Activated CD8-positive, alpha-beta memory T cell treated with anti-CD3 and anti-CD28 coated beads, Interleukin-2, amount 50 U/mL, for 24 hours (primary cell): ENCODE results near the gene GORASP1.

Experiments
- DNase-seq: peaks from one replicate; pipeline ENCODE4 v3.0.0-alpha.2; 2020; ENCODE audit errors: extremely low read depth

GORASP1 gene

DNA sequence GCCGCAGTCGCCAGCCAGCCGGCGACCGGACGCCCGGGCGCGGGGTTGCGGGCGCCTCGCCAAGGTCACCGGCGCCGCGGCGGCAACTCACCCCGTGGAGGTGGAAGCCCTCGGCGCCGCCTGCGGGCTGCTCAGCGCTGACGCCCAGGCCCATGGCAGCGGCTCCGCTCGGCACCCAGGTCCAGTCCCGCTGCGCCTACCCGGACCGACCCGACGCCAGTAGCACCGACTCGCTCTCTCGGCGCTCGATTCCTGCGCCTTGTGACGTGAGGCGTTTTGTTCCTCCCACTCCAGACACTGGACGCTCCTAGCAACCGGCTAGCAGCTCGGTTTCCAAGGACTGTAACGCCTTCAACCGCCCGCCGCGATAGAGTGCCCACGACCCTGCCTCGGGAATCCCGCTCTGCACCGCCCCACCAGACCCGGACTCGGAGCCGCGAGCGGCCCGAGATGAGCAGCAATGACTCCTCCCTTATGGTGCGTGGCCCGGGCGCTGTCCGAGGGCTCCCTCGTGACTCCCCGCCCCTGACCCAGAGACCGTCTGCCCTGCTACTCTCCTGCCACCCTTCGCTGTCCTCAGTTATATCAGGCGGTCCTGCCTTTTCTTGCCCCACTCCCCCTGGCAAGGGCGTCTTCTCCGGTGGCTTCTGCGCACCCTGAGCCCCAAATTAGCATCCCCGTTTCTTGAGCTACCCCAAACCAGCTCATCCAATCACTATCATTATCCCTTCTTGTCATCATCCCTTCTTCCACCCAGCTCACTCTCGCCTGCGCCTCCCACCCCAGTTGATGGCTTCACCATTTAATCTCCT lies at the start of gene GORASP1, which contains the start of gene TTC21A:
Gene GORASP1 (minus strand): TSS at position 240 of the 812 bp plus-strand sequence. CDS start 86 bp downstream, at position 154.
Gene TTC21A (plus strand): TSS at position 293 of the 812 bp plus-strand sequence. CDS start 158 bp downstream, at position 451.
- DNase-seq = no peak

- DNase-seq = no peak
Observed at GRCh38 chr3:39156421-39156820, 49.0 kb upstream of the GORASP1 start.

GRCh38 chr3:39154280-39155021 lies 47.0 kb upstream of the GORASP1 start:
- DNase-seq = no peak

GRCh38 chr3:39153977-39154279 lies 46.5 kb upstream of the GORASP1 start:
- DNase-seq = no peak

- no peak for DNase-seq
Observed at GRCh38 chr3:39150803-39151631, 43.6 kb upstream of the GORASP1 start.

- no peak for DNase-seq
Observed at GRCh38 chr3:39150148-39150802, 42.8 kb upstream of the GORASP1 start.

DNA sequence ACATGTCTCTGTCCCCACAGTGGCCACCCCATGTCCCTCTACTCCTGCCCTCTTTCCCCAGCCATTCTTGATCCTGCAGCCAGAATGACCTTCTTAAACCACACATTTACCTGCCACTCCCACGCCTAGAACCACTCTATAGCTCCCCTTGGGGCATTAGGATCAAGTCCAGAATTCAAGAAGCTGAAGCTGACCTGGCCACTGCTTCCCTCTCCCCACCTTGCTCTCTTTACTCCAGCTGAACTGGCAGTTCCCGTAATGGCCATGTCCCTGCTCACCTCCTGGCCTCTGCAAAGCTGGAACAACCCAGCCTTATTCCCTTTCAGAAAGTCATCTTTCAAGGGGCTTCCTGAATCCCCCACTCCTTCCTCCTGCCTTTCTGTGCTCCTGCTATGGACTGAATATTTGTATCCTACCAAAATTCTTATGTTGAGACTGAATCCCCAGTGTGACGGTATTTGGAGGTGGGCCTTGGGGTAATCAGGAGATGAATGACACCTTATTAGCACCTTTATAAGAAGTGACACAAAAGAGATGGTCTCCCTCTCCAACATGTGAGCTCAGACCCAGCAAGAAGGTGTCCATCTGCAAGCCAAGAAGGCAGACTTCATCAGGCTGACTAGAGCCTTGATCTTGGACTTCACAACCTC lies 42.2 kb upstream of the GORASP1 start:
- DNase-seq = no peak

DNA sequence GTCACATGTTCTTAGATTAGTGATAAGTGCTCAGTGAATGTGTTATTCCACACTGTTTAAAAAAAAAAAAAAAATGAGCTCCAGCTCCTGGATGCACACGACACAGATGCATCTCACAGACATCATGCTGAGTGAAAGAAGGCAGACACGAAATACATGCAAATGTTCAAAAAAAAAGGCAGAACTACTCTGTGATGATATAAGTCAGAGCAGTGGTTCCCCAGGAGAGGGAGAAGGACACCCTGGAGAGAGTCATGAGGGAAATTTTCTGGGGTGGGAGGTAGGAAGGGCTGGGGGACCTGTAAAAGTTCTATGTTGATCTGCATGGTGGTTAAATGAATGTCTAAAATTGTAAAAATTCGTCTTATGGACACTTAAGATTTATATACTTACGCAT lies 41.6 kb upstream of the GORASP1 start:
- DNase-seq = no peak

- DNase-seq = no peak
Observed at GRCh38 chr3:39148435-39149058, 41.1 kb upstream of the GORASP1 start.

DNA sequence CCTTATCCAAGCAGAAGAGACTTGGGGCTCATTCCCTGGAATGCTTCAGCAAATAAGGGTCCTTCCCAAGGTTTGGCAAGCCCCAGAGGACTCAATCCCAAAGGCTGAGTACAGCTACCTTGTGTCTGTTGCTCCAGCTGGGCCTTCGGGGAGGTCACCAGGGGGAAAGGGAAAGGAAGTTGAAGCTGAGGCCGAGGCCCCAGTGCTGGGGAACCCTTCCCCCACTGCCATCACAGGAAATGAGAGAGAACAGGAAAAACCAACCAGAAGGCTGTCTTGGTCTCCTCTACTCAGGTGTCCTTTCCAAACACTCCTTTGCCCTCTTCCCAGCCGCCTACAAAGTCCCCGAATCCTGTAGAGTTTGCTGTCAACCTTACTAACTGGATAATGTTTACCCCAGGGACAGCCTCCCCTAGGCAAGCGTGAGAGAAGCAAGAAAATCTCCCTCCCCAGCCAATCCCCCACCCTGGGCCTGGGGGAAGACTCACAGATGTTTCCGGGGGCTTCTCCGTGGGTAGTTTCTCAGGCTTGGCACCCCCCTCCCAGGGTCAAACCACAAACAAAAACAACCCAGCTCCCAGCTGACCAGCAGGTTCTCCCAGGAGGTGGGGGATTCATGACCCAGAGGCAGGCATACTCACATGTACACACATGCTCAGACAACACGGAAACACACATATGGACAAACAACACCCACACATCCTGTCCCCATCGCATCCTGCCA lies 40.4 kb upstream of the GORASP1 start:
- DNase-seq = no peak

GRCh38 chr3:39146611-39147591 lies 39.5 kb upstream of the GORASP1 start:
- DNase-seq = peak; percentile 59

DNA sequence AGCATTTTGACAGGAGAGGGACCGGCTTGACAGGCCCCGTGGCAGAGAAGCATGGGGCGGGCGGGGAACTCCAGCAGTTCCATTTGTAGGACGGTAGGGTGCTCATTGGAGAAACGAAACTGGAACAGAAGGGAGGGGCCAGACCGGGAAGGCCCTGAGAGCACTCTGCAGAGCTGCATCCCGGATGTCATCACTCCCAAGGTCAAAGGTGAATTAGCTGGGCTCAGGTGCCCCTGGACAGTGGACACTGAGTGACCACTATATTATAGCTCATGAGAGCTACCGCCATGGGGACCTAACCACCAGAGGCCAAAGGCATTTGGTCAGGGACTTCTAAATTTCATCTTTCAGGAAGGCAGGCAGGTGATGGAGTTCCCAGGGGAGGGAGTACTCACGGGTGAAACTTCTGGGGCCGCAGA lies 38.7 kb upstream of the GORASP1 start:
- DNase-seq = no peak

DNA sequence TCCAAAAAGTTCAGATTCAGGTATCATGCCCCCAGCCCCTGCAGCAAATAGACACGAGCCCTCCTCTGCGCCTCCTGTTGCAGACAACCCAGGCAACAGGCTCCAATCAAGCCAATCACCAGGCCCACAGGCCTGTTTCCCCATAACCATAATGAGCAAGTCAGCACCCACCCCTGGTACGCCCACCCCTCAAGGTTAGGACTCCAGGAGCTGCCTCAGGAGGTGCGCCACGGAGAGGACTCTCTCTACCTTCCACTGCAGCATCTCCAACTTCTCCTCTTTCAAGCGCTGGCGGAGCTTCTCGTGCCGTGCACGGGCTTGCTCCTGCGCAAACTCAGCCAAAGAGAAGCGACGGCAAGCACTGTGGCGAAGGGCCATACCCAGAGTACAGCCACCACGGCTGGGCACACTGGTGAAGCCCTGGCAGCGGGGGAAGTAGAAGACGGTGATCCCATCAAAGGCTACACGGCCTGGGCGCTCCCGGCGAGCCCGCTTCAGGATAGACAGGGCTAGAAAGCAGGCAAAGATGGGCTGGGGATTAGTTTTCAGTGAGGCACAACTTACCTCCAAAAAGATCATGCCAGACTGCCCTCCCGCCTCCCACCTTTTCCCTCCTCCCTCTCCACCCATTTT lies 37.4 kb upstream of the GORASP1 start:
- DNase-seq = no peak

DNA sequence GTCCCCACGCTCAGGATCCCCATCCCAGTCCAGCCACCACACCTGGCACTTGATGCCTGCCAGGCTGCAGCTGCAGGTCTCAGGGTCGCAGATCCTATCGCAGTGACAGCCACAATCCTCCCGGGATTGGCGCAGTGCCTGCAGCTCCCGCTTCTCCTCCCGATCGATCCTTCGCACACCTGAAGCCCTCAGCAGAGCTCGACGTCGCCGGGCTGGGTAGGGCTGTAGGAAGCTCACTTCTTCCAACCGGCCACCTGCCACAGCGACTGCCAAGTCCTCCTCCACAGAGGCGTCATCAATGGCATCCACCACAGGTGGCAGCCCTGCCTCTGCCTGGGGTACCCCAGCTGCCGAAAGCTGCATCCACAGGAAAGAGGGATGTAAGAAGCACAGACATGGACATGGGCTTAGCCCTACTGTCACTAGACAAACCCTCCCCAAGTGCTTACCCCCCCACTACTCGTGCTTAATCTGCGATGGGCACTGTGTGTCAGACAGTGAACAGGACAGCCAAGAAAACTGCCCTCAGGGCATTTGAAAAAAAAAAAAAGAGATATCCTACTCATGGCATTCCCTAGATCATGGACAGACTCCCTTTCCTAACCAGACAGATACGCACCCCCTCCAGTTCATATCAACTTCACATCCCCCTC lies 36.8 kb upstream of the GORASP1 start:
- no peak for DNase-seq

DNA sequence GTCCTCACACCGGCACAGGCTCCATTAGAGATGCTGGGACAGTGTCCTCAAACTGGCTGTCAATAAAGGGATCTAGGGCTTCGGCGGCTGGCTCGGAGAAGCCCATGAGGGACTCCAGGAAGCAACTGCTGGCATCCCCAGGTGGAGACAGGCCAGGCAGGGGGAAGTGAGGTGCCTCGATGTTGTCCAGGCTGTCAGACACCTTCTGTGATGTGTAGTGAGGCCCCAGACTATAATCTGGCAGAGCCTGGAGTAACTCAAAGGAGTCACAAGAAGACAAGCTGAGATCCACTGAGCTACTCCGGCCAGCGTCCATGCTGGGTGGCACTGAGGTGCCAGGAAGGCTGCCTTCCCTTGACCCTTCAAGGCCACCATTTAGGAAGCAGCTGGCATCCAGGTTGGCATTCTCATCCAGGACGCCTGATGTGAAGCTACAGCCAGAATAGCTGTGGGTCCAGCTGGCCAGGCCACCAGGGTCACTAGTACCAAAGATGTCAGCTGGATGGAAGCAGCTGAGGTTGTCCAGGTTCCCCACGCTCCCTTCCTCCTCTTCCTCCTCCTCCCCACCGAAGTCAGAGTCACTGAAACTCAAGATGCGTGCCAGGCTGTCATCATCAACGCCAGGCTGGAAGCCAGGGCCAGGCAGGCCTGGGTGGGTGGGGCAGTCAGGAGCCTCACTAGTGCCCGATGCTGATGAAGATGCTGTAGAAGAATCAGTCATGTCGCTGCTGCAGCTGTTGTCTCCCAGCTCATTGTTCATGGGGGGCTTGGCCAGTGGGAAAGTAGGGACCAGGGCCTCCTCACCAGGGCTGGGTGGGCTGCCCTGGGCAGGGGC lies 35.8 kb upstream of the GORASP1 start:
- no peak for DNase-seq

DNA sequence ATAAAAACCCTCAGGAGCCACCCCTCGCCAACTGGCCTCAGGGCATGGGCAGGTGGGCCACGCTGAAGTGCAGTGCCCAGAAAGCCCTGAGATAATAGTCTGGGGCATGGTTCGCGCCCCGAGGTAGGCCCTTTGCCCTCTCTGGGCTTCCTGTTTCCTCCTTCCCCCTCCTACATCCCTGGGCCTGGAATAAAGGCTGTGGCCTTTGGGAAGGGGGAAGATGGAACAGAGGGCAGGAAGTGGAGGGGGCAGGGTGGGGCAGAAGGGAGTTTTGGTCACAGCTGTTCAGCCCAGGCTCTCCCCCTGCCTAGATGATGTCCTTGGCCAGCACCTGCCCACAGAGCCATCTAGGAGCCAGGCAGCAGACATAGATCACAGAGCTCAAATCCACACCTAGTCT lies 34.6 kb upstream of the GORASP1 start:
- no peak for DNase-seq
